ENCODE measurements around the gene PDZD2.

PDZD2 gene

GRCh38 chr5:32047056-32047455 is 408.1 kb downstream of the PDZD2 start:
- in situ Hi-C loops (cut with MboI; ENCODE audit: low sequenced_read_pairs, unreplicated experiment) = no loop called here
- no peak for DNase-seq (ENCODE audit: low spot score)
- no peak for TF ChIP-seq CTCF (IDR thresholded peaks at IDR 0.05; ENCODE audit: borderline replicate concordance, control extremely low read depth, extremely low read depth, insufficient read depth, missing control alignments)

DNA sequence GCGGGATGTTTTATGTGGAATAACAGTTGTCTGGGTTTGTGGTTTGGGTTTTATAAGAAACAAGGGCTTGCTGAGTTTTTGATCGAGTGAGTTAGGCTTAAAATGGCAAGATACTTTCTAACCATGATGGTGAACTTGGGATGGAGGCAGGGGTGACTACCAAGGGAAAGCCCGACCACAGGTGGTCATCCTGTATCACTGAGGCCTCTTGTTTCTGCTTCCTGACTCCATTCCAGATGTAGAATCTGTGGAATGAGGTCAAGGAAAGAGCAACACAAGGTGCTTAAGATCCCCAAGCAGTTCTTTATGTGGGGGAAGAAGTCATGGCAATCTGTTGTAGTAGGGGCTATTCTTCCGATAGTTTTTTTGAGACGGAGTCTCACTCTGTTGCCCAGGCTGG is 412.9 kb downstream of the PDZD2 start:
- no peak for DNase-seq (ENCODE audit: low spot score)
- TF ChIP-seq CTCF (IDR thresholded peaks at IDR 0.05; ENCODE audit: borderline replicate concordance, control extremely low read depth, extremely low read depth, insufficient read depth, missing control alignments) = no peak
- in situ Hi-C loops (cut with MboI; ENCODE audit: low sequenced_read_pairs, unreplicated experiment) = no loop called here

DNA sequence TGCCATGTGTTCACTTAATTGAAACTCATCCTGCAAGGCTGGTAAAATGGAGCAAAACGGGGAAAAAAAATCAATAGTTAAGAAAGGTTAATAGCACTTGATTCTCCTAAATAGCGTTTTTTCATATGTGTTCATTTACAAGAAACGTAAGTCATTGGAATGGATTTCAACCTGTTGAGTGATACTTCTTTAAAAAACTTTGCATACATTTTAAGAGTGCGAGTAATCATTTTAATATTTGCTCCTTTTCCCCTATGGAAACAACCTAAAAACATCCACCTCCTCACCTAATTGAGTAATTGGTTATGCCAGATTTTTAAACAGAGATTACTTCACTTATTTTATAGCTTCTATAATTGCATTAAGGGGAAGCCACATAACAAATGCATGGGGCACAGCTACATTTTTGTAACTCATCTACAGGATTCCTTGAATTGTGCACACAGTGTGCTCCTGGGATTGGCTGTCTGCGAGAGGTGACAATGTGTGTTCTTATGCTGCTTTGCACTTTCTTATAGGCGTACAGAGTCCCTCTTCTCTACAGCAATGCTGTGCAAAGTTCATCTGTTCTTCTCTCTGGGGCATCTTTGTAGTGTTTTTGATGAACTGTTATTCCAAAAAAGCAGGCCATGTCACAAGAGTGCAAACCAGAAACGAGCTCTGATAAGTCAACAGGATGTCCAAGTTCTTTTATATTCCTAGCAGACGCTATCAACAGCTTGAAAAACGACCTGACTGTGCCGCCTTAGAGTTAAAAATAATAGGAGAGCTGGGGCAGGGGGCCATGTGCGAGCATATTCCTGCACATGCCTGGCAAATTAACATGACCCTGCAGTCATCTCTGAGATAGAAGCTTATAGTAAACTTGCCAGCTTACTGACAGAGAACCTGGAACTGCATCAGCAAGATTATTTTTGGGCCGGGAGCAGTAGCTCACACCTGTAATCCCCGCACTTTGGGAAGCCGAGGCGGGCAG is 417.2 kb downstream of the PDZD2 start:
- TF ChIP-seq CTCF (IDR thresholded peaks at IDR 0.05; ENCODE audit: borderline replicate concordance, control extremely low read depth, extremely low read depth, insufficient read depth, missing control alignments) = no peak
- no peak for DNase-seq (ENCODE audit: low spot score)
- in situ Hi-C loops (cut with MboI; ENCODE audit: low sequenced_read_pairs, unreplicated experiment) = no loop called here

GRCh38 chr5:32057187-32058096 is 418.5 kb downstream of the PDZD2 start:
- no peak for DNase-seq (ENCODE audit: low spot score)
- in situ Hi-C loops (cut with MboI; ENCODE audit: low sequenced_read_pairs, unreplicated experiment) = no loop called here
- no peak for TF ChIP-seq CTCF (IDR thresholded peaks at IDR 0.05; ENCODE audit: borderline replicate concordance, control extremely low read depth, extremely low read depth, insufficient read depth, missing control alignments)

DNA sequence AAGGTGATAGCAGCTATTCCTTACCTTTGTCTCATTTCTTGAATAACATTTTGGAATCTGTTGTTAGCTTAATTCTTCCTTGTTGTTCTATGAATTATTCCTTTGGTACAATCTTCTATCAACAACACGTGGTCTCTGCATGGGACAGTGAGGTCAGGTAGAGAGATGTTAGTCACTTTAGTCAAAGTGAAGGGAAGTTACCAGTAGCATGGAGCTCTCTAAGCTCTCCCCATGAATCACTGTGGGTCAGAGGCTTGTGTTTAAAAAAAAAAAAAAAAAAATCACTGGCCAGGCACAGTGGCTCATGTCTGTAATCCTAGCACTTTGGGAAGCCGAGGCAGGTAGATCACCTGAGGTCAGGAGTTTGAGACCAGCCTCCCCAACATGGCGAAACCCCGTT is 419.2 kb downstream of the PDZD2 start:
- DNase-seq (ENCODE audit: low spot score) = no peak
- in situ Hi-C loops (cut with MboI; ENCODE audit: low sequenced_read_pairs, unreplicated experiment) = no loop called here

More for the DNA sequence above, 419.2 kb downstream of the PDZD2 start:
- TF ChIP-seq CTCF (IDR thresholded peaks at IDR 0.05; ENCODE audit: borderline replicate concordance, control extremely low read depth, extremely low read depth, insufficient read depth, missing control alignments) = no peak
